ENCODE measurements around the gene CATSPERE.
"Not testable (repeated sequence)": the region's sequence is repeated elsewhere in the genome, so short reads cannot be mapped to it uniquely, and the experiment has no call there.

CATSPERE gene

GRCh38 chr1:244666672-244667418 lies 205.8 kb downstream of the CATSPERE start:
- not testable (repeated sequence) for DNase-seq

GRCh38 chr1:244667797-244668196 lies 206.7 kb downstream of the CATSPERE start:
- no peak for DNase-seq

- DNase-seq = no peak
These were observed 212.0 kb downstream of the CATSPERE start for GRCh38 chr1:244672946-244673682.

GRCh38 chr1:244674446-244674845 lies 213.4 kb downstream of the CATSPERE start:
- DNase-seq = no peak

GRCh38 chr1:244675167-244675566 lies 214.1 kb downstream of the CATSPERE start:
- DNase-seq = no peak

GRCh38 chr1:244678697-244679096 lies 217.6 kb downstream of the CATSPERE start:
- no peak for DNase-seq

- DNase-seq = no peak
These were observed 219.6 kb downstream of the CATSPERE start for GRCh38 chr1:244680667-244681066.

GRCh38 chr1:244682087-244682486 lies 221.0 kb downstream of the CATSPERE start:
- not testable (repeated sequence) for DNase-seq
